Caco-2 (cell line): ENCODE measurements around the gene KIF2A. TPM values are rescaled to one million over a fixed set of nuclear protein-coding genes. Genes with fewer than 3 reads are reported as not detected.
A peak's percentile ranks its signal among the peaks of the same experiment; 100 is the strongest.

ENCODE experiments used
- BruUV-seq: library from RNA; stranded (reverse); fragments of 400-500 nt; replicated peaks from 2 replicates; lab custom pipeline; 2021; lab: Mats Ljungman, UMichigan
- CTCF ChIA-PET: fragments of 300-600 bp; sonication (Branson Sonifier 250); formaldehyde crosslinking; loops from one replicate; lab custom pipeline; 2022; ENCODE audit warnings: antibody characterized with exemption; lab: Charles Lee
- POLR2A ChIA-PET: fragments of 300-600 bp; sonication (Branson Sonifier 250); formaldehyde crosslinking; loops from one replicate; lab custom pipeline; 2022; ENCODE audit warnings: antibody characterized with exemption; lab: Charles Lee
- DNase-seq, 2 experiments: peaks; one replicate each; pipeline versions ENCODE4 v3.0.0 to v3.0.0-alpha.2; 2020 to 2022
- H3K27me3 ChIP-seq: replicated peaks from 2 replicates; pipeline ENCODE4 v1.6.0; 2011; ENCODE audit warnings: low read length; ENCODE audit not compliant: control insufficient read depth, insufficient read depth
- H3K36me3 ChIP-seq: 2 replicates; pipeline ENCODE4 v1.5.1; 2011; ENCODE audit warnings: low read length; ENCODE audit not compliant: control insufficient read depth, insufficient read depth
- H3K4me1 ChIP-seq: fragments of 250-450 bp; sonication (Bioruptor Pico); 2 replicates; pipeline ENCODE4 v1.5.1; 2020; ENCODE audit warnings: mild to moderate bottlenecking
- H3K4me3 ChIP-seq: 2 replicates; pipeline ENCODE4 v1.5.1; 2011; ENCODE audit warnings: low read depth, mild to moderate bottlenecking, control low read depth, low read length
- H3K9me3 ChIP-seq: fragments of 250-450 bp; sonication (Bioruptor Pico); 2 replicates; pipeline ENCODE4 v1.5.1; 2020; ENCODE audit warnings: mild to moderate bottlenecking, moderate library complexity
- H3K27ac Mint-ChIP-seq: one replicate; pipeline ENCODE4 v1.8.0; 2022; ENCODE audit warnings: mixed read lengths; ENCODE audit not compliant: unreplicated experiment
- H3K27me3 Mint-ChIP-seq: one replicate; pipeline ENCODE4 v1.8.0; 2022; ENCODE audit warnings: mixed read lengths; ENCODE audit not compliant: insufficient read depth, unreplicated experiment
- H3K36me3 Mint-ChIP-seq: one replicate; pipeline ENCODE4 v1.8.0; 2022; ENCODE audit warnings: mild to moderate bottlenecking, mixed read lengths; ENCODE audit not compliant: insufficient read depth, unreplicated experiment
- H3K4me1 Mint-ChIP-seq: one replicate; pipeline ENCODE4 v1.8.0; 2022; ENCODE audit warnings: low read depth, mixed read lengths; ENCODE audit not compliant: unreplicated experiment
- H3K4me3 Mint-ChIP-seq: one replicate; pipeline ENCODE4 v1.8.0; 2022; ENCODE audit warnings: mild to moderate bottlenecking, moderate library complexity, mixed read lengths; ENCODE audit not compliant: unreplicated experiment
- H3K9me3 Mint-ChIP-seq: one replicate; pipeline ENCODE4 v1.8.0; 2022; ENCODE audit warnings: mixed read lengths; ENCODE audit not compliant: unreplicated experiment
- intact Hi-C: fragments of 100-400 bp; cut with micrococcal nuclease; formaldehyde crosslinking; loops from one replicate; pipeline ENCODE4 v1.10.0; 2022; ENCODE audit not compliant: unreplicated experiment
- total RNA-seq: library from RNA; stranded (reverse); gene quantifications from 2 replicates; pipeline ENCODE4 v1.2.3, GENCODE V29; 2022
- TF ChIP-seq, protein P1 (sequence below), 2 experiments: fragments of 200-600 bp in 1 of 2; IDR thresholded peaks; 1 replicate in 1 of 2; 2 replicates in 1 of 2; pipeline versions ENCODE4 v1.5.1 to v1.8.0; 2011 to 2022; ENCODE audit warnings: antibody characterized with exemption in 1 of 2, control low read depth in 1 of 2, inconsistent platforms in 1 of 2, low read depth in 1 of 2, low read length in 1 of 2, mild to moderate bottlenecking in 1 of 2, moderate library complexity in 1 of 2; ENCODE audit not compliant: insufficient read depth in 1 of 2, severe bottlenecking in 1 of 2, unreplicated experiment in 1 of 2

Gene KIF2A
- total RNA-seq, 1 experiment from 2014 or later = 65.6 TPM

DNA sequence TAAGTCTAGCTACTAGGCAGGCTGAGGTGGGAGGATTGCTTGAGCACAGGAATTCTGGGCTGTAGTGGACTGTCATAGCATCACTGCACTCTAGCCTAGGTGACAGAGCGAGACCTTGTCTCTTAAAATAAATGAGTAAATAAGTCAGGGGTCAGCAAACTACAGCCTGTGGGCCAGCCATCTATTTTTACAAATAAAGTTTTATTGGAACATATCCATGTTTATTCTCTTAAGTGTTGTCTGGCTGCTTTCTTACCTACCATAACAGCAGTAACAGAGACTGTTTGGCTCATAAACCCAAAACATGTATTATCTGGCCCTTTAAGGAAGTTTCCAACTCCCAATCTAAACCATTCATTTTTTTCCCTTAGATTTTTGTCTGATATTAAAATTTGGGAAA, 68.1 kb downstream of the KIF2A start:
- no peaks in the 10 kb centered on the region for H3K9me3 ChIP-seq
- H3K36me3 Mint-ChIP-seq = peaks cover 62% of the 10 kb centered on the region

DNA sequence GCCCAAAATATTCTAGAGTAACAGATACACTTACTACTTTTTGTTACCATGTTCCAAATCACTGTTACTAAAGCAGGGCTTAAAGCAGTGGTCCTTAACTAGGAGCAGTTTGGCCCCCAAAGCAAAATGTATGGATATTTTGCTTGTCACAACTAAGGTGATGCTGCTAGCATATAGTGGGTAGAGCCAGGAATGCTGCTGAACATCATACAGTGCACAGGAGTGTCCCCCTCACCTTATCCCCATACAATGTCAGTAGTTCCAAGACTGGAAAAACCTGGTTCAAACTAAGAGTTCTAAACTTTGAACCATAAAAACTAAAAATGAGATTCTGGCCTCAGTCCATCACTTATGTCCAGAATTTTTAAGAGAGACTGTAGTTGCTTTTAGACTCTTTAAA, 69.6 kb downstream of the KIF2A start:
- Mint-ChIP-seq H3K27ac (peak overlapping the region; percentile 73), H3K27me3 (no peaks in the 10 kb centered on the region), H3K9me3 (no peaks in the 10 kb centered on the region), H3K4me1 (peaks cover 9% of the 10 kb centered on the region), H3K36me3 (peaks cover 68% of the 10 kb centered on the region), H3K4me3 (no peak overlapping the region)
- H3K9me3 ChIP-seq = no peaks in the 10 kb centered on the region
- H3K27me3 ChIP-seq = no peaks in the 10 kb centered on the region
- intact Hi-C loops = no loop called here
- peaks cover 11% of the 10 kb centered on the region; the same call in 1 of the 2 replicates for H3K4me1 ChIP-seq
- TF ChIP-seq, protein P1, sequence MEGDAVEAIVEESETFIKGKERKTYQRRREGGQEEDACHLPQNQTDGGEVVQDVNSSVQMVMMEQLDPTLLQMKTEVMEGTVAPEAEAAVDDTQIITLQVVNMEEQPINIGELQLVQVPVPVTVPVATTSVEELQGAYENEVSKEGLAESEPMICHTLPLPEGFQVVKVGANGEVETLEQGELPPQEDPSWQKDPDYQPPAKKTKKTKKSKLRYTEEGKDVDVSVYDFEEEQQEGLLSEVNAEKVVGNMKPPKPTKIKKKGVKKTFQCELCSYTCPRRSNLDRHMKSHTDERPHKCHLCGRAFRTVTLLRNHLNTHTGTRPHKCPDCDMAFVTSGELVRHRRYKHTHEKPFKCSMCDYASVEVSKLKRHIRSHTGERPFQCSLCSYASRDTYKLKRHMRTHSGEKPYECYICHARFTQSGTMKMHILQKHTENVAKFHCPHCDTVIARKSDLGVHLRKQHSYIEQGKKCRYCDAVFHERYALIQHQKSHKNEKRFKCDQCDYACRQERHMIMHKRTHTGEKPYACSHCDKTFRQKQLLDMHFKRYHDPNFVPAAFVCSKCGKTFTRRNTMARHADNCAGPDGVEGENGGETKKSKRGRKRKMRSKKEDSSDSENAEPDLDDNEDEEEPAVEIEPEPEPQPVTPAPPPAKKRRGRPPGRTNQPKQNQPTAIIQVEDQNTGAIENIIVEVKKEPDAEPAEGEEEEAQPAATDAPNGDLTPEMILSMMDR (IDR thresholded peaks at IDR 0.05; ENCODE audit: insufficient read depth in 1 of 2, low read depth in 1 of 2, low read length in 1 of 2, severe bottlenecking in 1 of 2, unreplicated experiment in 1 of 2) = no peak
- BruUV-seq = no TSS peak
- DNase-seq = no peak
- no peak overlapping the region for H3K4me3 ChIP-seq
- ChIA-PET CTCF (no interaction called here), POLR2A (no interaction called here)
- no peaks in the 10 kb centered on the region for H3K36me3 ChIP-seq

More for the DNA sequence above, 68.1 kb downstream of the KIF2A start:
- no peaks in the 10 kb centered on the region for H3K27me3 ChIP-seq
- H3K4me1 ChIP-seq = peaks cover 11% of the 10 kb centered on the region; the same call in 1 of the 2 replicates
- H3K36me3 ChIP-seq = no peaks in the 10 kb centered on the region
- Mint-ChIP-seq H3K27ac (no peak overlapping the region), H3K4me1 (peaks cover 9% of the 10 kb centered on the region), H3K4me3 (no peak overlapping the region), H3K9me3 (no peaks in the 10 kb centered on the region), H3K27me3 (no peaks in the 10 kb centered on the region)
- no peak for DNase-seq
- intact Hi-C loops = no loop called here
- POLR2A ChIA-PET = no interaction called here
- BruUV-seq = no TSS peak
- H3K4me3 ChIP-seq = no peak overlapping the region
- TF ChIP-seq, protein P1 (IDR thresholded peaks at IDR 0.05; ENCODE audit: insufficient read depth in 1 of 2, low read depth in 1 of 2, low read length in 1 of 2, severe bottlenecking in 1 of 2, unreplicated experiment in 1 of 2) = no peak
- CTCF ChIA-PET = no interaction called here

DNA sequence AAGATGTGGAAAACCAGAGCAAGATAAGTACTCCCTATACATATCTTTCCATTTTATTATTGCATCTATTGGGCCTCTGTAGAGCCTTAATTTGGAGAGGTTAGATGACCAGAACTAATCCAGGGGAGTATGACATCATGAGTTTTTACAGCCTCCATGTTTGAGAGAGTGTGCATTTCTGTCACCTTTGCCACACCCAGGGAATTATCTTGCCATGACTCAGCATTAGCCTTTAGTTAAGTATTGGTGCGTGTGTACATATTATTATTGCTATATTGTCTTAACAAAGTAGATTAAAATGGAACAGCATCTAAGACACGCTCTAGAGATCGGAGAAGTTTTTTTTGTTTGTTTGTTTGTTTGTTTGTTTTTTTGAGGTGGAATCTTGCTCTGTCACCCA, 70.1 kb downstream of the KIF2A start:
- POLR2A ChIA-PET = no interaction called here
- peak in 1 of 2 experiments; percentile 8 for DNase-seq
- CTCF ChIA-PET = no interaction called here
- Histone ChIP-seq H3K4me1 (peaks cover 11% of the 10 kb centered on the region; the same call in 1 of the 2 replicates), H3K27me3 (no peaks in the 10 kb centered on the region), H3K4me3 (no peak overlapping the region), H3K36me3 (no peaks in the 10 kb centered on the region), H3K9me3 (no peaks in the 10 kb centered on the region)
- no peaks in the 10 kb centered on the region for H3K27me3 Mint-ChIP-seq
- peak overlapping the region; percentile 73 for H3K27ac Mint-ChIP-seq
- intact Hi-C loops = no loop called here
- peaks cover 69% of the 10 kb centered on the region for H3K36me3 Mint-ChIP-seq
- peaks cover 9% of the 10 kb centered on the region for H3K4me1 Mint-ChIP-seq
- TF ChIP-seq, protein P1 (IDR thresholded peaks at IDR 0.05; ENCODE audit: insufficient read depth in 1 of 2, low read depth in 1 of 2, low read length in 1 of 2, severe bottlenecking in 1 of 2, unreplicated experiment in 1 of 2) = no peak
- H3K9me3 Mint-ChIP-seq = no peaks in the 10 kb centered on the region
- H3K4me3 Mint-ChIP-seq = no peak overlapping the region
- no TSS peak for BruUV-seq
